Fibroblast of lung (primary cell): ENCODE data around the gene DNAJC10.

Source experiments
- CTCF ChIP-seq, 2 donors: IDR thresholded peaks in 1 of 2; conservative IDR thresholded peaks in 1 of 2; 1 replicate in 1 of 2; 2 replicates in 1 of 2; pipeline ENCODE4 v1.5.1; 2011 to 2012; ENCODE audit warnings: low read length in 2 of 2, control low read depth in 1 of 2, inconsistent platforms in 1 of 2, low read depth in 1 of 2, mild to moderate bottlenecking in 1 of 2
- EZH2 ChIP-seq: IDR thresholded peaks from 2 replicates; pipeline ENCODE4 v1.5.1; 2012; ENCODE audit warnings: low read length, control low read depth, mild to moderate bottlenecking; ENCODE audit errors: missing control alignments

GRCh38 chr2:182718459-182718858 lies 2.4 kb downstream of the DNAJC10 start:
- TF ChIP-seq CTCF (conservative IDR thresholded peaks at IDR 0.05 in 1 of 2, IDR thresholded peaks at IDR 0.05 in 1 of 2; ENCODE audit: low read depth in 1 of 2, low read length in 2 of 2) (no peak), EZH2 (no peak)
